Retinal pigment epithelial cell (primary cell): Measurements from ENCODE around the gene GFM1.

ENCODE experiments used
- DNase-seq: peaks from one replicate; pipeline ENCODE4 v3.0.0-alpha.2; 2010; ENCODE audit warnings: low read depth
- H3K4me3 ChIP-seq: 2 replicates; pipeline ENCODE4 v1.5.1; 2011; ENCODE audit warnings: mild to moderate bottlenecking, low read length, control low read depth, moderate library complexity
- CTCF ChIP-seq: conservative IDR thresholded peaks from 2 replicates; pipeline ENCODE4 v1.5.1; 2011; ENCODE audit warnings: low read depth, low read length, control low read depth, inconsistent platforms

Gene GFM1

GRCh38 chr3:158700559-158700958 lies 56.2 kb downstream of the GFM1 start:
- no peak overlapping the region for H3K4me3 ChIP-seq
- DNase-seq, result no peak
- TF ChIP-seq CTCF, result no peak

- TF ChIP-seq CTCF, result no peak
- no peak for DNase-seq
- H3K4me3 ChIP-seq, result no peak overlapping the region
These were observed 57.2 kb downstream of the GFM1 start for GRCh38 chr3:158701420-158702065.

- no peak overlapping the region for H3K4me3 ChIP-seq
- no peak for DNase-seq
- TF ChIP-seq CTCF, result no peak
These were observed 58.6 kb downstream of the GFM1 start for GRCh38 chr3:158702815-158703481.

GRCh38 chr3:158703566-158703965 lies 59.2 kb downstream of the GFM1 start:
- no peak overlapping the region for H3K4me3 ChIP-seq
- no peak for DNase-seq
- TF ChIP-seq CTCF, result no peak

GRCh38 chr3:158709666-158710083 lies 65.3 kb downstream of the GFM1 start:
- H3K4me3 ChIP-seq, result no peak overlapping the region
- TF ChIP-seq CTCF, result no peak
- DNase-seq, result peak; percentile 91

- H3K4me3 ChIP-seq, result no peak overlapping the region
- no peak for DNase-seq
- TF ChIP-seq CTCF, result no peak
These were observed 66.3 kb downstream of the GFM1 start for GRCh38 chr3:158710601-158711000.

GRCh38 chr3:158711886-158712285 lies 67.6 kb downstream of the GFM1 start:
- TF ChIP-seq CTCF, result no peak
- no peak for DNase-seq

More at GRCh38 chr3:158711886-158712285, 67.6 kb downstream of the GFM1 start:
- no peak overlapping the region for H3K4me3 ChIP-seq
